Measurements from ENCODE around the gene PLCD4.
A peak's percentile ranks its signal among the peaks of the same experiment; 100 is the strongest.

The PLCD4 gene

DNA sequence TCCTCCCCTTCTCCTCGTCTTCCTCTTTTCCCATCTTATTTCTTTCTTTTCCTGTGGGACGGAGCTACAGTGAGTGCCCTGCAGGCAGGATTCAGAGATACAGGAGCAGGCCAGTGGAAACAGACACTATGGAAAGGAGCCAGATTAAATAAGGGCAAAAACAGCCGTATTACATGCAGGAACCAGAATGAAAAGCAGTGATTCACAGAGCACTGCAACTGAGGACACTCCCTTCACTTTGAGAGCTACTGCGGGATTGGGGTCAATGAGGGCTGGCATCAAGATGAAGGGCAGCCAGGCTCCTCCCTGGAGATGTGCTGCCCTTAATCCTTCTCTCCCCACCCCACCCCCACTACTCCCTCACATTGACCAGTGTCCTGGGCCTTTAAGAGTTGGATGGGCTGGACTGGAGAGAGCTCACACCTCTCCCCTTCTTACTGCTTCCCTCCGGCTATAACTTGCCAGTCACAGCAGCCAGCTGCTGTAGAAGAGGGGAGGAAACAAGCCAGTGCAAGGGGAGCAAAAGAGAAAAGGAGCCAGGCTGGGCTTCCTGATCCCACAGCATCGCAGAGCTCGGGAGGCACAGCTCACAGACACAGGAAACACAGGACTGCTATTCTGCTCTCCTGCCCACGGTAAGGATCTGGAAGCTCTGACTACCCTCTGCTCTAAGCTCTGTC lies at the start of gene PLCD4:
PLCD4 (plus strand) TSS at position 464 of the 680 bp plus-strand sequence. CDS start 7,841 bp downstream, outside the sequence.
- no peak for DNase-seq

DNA sequence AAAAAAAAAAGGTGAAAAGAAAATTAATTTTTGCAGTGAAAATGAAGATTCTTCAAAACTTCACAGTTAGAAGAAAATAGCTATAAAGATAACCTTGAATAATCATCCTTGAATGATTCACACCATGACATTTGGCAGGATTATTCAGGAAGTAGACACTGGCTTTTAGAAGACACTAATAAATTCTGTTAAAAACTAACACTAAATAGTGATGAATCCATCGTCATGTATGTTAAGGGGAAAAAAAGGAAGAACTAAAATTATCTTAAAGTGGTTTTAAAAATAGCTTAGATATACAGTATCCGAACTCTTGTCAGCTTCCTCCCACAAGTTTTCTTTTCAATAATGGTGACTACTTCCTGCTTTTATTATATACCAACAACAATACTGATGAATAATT lies 49.8 kb upstream of the PLCD4 start:
- no peak for DNase-seq

DNA sequence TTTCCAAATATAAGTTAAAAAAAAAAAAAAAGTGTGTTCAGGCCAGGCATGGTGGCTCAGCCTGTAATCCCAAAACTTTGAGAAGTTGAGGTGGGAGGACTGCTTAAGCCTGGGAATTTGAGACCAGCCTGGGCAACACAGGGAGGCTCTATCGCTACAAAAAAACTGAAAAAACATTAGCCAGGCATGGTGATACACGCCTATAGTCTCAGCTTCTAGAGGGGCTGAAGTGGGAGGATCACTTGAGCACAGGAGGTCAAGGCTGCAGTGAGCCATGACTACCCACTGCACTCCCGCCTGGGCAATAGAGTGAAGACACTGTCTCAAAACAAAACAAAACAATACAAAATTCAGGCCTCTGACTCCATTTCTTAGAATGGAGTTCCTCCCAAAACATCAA lies 48.7 kb upstream of the PLCD4 start:
- DNase-seq = no peak

DNA sequence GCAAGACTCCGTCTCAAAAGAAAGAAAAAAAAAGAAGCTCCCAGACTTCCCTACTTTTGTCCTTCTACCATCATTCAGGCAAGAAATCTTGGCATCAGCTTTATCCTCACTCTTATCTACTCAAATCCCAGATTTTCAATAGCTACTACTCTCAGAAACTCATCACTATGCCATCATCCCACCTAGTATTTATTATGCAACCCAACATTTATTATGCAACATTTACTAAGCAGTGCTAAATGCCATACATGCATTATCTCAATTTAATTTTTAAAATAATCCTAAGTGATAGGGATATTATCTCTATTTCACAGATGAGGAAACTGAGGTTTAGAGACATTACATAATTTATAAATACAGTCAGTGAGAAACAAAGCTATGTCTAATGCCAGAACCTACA lies 43.6 kb upstream of the PLCD4 start:
- DNase-seq = no peak

DNA sequence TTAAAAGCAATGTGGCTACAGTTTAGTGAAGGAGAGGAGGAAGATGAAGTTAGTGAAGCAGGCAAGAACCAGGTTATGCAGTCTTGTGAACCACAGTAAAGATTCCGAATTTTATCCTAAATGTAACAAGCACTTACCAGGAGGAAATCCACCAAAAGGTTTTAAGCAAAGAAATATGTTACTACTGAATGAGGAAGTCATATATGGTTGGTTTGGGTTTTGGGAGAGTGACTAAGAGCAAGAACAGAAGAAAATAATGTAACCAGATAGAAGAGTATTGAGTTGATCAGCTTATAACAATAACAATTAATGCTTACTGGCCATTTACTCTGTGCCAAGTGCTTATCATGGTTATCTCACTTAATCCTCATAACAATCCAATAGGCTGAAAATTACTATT lies 41.4 kb upstream of the PLCD4 start:
- peak; percentile 24 for DNase-seq

DNA sequence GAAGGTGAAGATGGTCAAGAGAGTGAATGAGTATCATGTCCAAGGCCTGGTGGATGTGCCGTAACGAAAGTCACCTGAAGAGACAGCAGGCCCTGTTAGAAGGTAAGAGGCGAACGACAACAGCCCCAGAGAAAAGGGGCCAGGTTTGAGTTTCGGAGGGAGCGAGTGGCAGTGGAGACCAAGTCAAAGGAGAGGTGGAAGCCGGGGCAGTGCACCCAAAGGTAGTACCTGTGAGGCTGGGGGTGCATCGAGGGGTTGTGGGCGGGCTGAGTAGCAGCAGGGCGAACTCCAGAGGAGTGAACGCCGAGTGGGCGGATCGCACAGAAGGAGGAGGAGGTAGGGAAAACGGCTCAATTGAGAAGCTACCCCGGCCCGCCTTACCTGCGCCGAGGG lies 39.9 kb upstream of the PLCD4 start:
- no peak for DNase-seq

DNA sequence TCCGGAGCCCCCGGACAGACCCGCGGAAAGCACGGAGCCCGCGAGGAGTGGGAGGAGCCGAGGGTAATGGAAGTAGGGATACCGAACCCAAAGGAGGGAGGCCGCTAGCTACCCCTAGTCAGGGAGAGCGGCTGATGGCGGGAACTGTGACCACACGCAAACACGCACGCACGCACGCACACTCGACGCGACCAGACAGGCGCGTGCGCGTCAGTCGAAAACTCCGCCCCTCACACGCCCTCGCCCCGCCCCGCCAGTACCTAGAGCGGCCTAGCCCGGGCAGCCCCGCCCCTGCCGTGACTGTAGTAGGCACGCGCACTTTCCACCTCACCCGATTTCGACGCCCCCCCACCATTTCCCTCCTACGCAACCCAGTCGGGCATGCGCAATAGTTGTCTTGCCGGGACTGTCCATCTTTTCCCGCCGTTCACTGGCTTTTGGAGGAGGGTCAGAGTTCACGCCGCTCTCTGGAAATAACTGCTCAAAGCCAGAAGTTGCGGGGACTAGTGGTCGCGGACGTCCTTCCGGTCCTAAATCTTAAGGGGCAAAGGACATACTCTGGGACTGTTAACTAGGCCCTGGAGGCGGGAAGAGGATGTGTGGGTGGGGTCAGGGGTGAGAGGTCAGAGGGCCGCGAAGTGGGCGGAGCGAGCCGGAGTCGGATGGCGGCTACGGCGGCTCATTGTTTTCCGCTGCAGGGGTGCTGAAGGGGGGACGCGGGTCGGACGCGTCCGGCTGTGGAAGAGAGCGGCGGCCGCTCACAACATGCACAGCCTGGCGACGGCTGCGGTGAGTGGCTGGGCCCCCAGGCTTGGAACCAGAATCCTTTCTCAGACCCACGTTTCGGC lies 39.3 kb upstream of the PLCD4 start, which contains the start of the genes CNOT9 and USP37:
CNOT9 (plus strand) TSS at position 650 of the 848 bp plus-strand sequence; CDS start at position 766, 116 bp downstream.
USP37 (minus strand) TSS at position 162 of the 848 bp plus-strand sequence. CDS start 9,698 bp downstream, outside the sequence.
- peak; percentile 99 for DNase-seq

DNA sequence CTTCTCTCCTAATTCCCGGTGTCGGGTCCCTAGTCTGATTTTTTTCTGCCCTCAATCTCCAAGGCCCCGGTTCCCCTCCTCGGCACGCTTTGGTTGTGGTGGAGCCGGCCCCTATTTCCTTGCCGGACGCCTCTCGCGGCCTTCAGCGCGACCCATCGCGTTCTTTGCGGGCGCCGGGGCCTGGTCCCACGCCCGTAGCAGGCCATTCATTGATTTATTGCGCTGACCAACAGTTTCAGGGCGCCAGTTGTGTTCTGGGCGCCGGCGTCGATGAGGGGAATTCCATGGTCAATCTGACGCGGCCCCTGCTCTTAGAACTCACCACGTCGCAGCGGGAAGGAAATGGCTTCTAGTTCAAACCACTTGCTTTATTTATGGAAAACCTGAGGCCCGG lies 38.7 kb upstream of the PLCD4 start:
- peak; percentile 71 for DNase-seq

DNA sequence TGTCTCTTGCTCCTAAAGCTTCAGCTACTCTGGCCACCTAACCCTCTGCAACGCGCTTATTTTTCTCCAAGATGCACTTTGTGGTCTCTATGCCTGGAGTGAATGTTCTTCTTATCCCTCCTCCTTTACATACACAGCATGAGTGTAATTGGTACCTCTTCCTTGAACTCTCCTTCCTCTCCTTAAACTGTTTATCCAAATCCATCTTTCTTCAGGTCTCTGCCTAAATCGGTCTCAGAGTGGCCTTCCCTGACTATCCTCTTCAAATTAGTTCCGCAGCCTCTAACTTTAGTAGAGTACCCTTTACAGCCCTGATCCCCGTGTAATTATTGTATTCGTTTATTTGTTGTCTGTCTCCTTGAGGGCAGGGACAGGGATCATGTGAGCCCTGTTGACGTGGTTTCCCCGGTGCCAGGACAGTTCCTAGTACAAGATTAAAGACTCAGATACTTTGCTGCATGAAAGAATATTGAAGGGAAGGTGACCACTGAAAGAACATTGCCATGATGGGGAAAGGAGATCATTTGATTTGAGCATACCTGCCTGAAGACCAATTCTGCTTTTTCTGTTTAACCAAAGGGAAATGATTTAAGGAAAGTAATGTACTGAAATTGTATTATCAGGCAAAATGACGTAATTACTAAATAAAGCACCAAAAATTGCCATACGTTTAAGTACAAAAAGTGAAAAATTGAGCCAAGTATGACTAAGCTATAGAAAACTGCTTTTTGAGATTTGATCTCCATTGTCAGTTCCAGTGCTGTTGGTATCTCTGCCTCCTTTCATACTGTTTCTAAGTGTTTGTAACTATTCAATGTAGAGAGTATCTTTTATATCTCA lies 37.8 kb upstream of the PLCD4 start:
- DNase-seq = peak; percentile 57

DNA sequence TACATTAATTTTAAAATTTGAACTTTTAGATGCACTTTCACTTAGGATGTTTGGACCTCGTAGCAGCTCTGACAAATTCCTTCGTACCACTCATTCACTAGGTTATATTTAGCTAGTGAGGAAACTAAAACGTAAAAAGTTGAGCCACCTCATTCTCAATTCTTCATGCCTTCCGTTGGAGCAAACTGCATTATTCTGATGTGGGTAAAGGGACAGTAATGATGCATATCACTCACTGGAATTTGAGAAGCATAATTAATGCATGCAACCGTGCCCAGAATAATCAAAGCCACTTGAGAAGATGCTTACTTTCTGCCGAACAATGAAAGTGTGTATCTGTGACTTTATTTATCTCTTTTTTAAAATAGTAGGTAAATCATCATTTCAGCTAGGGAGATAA lies 36.8 kb upstream of the PLCD4 start:
- no peak for DNase-seq

DNA sequence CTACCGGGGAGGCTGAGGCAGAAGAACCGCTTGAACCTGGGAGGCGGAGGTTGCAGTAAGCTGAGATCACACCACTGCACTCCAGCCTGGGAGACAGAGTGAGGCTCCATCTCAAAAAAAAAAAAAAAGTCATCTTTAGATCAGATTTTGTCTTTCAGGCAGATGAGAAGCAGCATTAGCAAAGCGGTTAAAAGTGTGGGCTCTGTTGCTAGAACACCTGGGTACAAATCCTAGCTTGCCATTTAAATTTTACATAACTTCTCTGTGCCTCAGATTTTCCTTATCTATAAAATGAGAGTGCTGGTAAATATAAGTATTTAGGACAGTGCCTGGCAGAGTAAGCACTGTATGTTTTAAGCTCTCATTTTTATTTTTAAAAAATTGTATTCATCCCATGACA lies 30.8 kb upstream of the PLCD4 start:
- DNase-seq = no peak

DNA sequence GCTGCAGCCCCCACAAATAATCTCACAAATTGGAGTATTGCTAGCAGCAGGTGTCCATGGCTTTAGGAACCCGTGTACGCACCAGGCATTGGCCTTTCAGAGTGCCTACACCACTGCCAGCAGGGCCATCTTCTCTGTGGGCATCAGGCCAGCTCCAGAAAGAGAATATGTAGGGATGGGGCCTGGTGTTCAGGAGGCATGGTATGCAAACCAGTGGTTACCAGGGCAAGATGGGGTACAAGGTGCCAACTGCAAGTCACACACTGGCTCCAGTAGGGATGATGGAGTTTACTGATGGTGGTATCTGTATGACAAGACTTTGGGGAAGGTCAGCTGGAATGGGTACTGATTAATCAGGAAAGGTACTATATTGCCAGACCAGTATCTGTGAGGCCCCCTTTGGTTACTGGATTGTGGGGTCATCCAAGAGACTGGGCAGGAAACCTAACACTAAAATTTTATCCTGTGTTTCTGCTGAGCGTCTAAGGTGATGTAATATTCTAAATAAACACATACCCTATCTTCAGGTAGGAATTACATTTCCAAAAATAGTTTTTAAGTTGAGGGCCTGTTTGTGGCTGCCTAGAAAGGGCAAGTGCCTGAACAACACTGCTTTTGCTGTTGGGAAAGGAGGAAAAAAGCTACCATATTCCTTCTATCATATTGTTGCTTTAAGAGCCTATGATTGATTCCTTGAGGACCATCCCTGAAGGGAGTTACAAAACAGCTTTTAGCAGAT lies 30.0 kb upstream of the PLCD4 start:
- DNase-seq = no peak

DNA sequence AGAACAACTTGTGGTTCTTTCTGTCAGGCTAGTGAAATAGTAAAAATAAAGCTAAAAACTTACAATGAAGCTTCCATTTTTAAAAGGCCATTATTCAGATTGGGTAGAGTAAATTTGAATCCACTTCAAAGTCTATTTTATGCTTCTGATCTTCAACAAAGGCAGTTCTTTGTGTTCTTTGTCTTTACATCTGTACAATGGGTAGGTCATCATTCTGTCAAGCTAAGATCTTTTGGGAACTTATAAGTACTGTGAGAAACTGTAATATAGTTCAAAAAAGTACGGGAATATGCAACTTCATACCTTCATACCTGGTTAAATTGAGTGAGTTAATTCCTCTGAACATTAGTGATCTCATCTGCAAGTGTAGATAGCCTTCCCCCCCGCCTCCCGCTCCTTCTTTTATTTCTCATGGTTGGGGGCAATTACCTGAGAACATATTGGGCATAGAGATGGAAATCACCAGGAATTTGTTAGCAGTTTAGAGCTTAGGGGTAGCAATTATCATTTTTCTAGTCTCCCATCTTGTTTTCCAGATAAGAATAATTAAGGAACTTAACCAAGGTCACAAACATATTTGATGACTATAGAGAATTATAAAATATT lies 29.3 kb upstream of the PLCD4 start:
- DNase-seq = no peak

DNA sequence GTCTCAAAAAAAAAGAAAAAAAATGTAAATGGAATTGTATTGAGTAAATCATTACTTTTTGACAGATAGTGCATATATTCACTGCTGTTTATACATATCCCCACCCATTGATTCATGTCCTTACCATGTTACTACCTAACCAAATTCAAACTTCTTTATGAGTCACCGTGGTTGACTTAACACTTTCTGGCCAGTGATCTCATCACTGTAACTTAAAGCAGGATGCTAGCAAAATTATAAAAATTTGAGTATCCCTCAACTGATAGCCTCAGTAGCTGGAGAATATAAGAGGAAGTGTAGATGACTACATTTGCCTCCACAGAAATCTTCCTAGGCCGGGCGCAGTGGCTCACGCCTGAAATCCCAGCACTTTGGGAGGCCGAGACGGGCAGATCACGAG lies 25.6 kb upstream of the PLCD4 start:
- peak; percentile 22 for DNase-seq

DNA sequence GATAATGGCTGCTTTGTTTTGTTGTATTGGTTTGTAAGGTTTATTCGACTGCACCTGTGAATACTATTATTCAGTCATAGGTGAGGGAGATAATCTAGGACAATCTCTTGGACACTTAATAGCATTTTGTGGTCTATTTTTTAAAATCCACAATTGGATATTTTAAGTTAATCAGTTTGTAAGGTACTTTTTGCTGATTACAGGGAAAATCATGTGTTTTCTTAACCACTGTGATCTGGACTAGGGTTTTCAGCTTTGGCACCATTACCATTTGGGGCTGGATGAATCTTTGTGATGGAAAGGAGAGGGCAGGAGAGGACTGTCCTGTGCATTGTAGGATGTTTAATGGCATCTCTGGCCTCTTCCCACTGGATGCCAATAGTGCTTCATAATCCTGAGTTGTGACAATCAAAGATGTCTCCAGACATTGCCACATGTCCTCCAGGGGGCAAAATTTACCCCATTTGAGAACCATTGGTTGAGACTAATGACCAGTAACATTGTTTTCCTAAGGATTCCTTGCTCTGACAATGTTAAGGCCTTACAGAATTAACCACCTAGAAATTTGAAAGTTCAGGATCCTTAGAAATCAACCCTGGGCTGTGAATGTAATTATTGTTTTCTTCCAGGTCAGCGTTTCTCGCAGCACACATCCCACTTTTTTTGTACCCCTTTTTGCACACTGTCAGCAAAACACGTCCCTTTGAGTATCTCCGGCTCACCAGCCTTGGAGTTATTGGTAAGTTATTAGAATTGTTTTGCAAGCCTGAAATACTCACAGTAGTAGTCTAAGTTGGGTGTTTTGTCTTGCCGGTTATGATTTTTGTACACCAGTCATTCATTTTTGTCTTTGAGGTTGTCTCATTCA lies 23.5 kb upstream of the PLCD4 start:
- DNase-seq = no peak

DNA sequence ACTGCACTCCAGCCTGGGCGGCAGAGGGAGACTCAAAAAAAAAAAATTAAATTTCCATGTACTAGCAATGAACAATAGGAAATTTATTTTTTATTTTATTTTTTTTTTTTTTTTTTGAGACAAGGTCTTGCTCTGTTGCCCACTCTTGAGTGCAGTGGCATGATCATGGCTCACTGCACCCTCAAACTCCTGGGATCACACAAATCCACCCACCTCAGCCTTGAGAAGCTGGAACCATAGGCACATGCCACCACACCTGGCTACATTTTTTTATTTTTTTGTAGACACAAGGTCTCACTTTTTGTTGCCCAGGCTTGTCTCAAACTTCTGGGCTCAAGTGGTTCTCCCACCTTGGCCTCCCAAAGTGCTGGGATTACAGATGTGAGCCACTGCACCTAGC lies 22.2 kb upstream of the PLCD4 start:
- no peak for DNase-seq

DNA sequence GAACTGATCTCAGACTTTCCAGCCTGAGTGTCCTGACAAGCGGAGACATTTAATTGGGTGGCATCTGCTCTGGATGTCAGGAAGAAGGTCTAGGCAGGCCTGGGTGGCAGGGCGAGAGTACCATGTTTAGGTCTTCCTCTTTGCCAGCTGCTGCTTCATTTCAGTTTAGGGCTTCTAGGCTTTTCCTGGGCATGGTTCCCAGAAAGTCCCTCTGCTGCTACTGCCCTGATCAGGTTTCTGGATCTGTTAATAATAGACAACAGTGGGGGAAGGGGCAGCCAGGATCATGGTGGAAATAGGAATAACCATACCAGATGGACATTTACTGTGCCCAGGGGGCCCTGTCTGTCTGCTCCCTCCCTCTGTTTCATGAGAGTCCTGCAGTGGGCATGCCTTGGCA lies 2.3 kb upstream of the PLCD4 start:
- no peak for DNase-seq

DNA sequence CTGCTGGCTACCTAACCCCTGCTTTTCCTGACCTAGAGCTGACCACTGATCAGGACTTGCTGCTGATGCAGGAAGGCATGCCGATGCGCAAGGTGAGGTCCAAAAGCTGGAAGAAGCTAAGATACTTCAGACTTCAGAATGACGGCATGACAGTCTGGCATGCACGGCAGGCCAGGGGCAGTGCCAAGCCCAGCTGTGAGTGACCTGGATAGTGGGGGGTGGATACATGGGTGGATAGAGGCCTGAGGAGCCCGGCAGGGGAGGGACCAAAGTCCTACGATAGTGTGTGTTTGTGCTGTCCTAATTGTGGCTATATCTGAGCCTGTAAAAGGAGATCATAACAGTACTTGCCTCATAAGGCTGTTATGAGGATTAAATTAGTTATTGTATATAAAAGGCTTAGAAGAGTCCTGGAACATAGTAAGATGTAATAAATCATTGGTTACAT lies 8.2 kb downstream of the PLCD4 start:
- DNase-seq = no peak

DNA sequence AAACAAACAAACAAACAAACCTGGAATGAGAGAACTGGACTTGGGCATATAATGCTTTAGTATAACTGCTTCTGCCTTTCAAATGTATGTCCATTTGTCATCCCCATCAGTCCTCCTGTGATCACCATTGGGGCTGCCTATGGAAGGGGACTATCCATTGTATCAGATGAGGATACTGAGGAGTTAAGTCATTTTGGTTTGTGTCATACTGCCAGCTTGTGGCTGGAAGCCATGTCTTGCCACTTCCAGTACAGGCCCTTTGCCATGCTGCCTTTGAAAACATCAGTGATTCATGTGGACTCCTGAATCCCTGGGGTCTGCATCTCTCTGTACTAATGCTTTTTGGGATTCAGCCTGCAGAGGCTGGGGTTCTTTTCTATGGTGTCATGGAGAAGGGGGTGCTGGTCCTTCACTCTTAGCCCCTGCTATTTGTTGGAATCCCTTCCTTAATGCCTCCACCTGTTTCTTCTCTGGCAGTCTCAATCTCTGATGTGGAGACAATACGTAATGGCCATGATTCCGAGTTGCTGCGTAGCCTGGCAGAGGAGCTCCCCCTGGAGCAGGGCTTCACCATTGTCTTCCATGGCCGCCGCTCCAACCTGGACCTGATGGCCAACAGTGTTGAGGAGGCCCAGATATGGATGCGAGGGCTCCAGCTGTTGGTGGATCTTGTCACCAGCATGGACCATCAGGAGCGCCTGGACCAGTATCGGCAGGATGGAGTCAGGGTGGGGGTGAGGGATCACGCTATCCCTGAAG lies 10.6 kb downstream of the PLCD4 start:
- peak; percentile 8 for DNase-seq

DNA sequence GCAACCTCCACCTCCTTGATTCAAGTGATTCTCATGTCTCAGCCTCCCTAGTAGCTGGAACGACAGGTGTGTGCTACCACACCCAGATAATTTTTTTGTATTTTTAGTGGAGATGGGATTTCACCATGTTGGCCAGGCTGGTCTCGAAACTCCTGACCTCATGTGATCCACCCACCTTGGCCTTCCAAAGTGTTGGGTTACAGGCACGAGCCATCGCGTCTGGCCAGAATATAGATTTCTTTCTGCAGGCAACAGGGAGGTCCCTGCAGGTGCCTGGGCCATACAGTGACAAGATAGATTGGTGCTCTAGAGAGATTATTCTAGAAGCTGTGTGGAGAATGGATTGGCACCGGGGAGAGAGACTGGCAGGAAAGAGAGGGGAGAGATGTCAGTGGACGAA lies 13.3 kb downstream of the PLCD4 start:
- DNase-seq = no peak

Measured in OCI-M1 (cell line).